Suprapubic skin (tissue), 3 donors: ENCODE measurements around the gene MUTYH.

Experiments used
- CTCF ChIP-seq, 2 donors: fragments of 200-600 bp in 1 of 2; fragments of 450-650 bp in 1 of 2; sonication (generic) in 1 of 2; IDR thresholded peaks; one replicate each; pipeline ENCODE4 v1.5.1; 2016 to 2019; ENCODE audit warnings: antibody characterized with exemption in 2 of 2, mild to moderate bottlenecking in 1 of 2, moderate library complexity in 1 of 2
- EP300 ChIP-seq: sonication (generic); formaldehyde crosslinking; IDR thresholded peaks from one replicate; pipeline ENCODE4 v1.6.1; 2017; ENCODE audit warnings: antibody characterized with exemption

- TF ChIP-seq EP300 (no peak), CTCF (IDR thresholded peaks at IDR 0.05) (no peak)
Measured at GRCh38 chr1:45317166-45317565, 23.1 kb downstream of the MUTYH start.
